SK-N-SH (cell line): ENCODE data around the gene IQCK. TPM values are rescaled to one million over a fixed set of nuclear protein-coding genes. Genes with fewer than 3 reads are reported as not detected.

Source experiments
- CTCF ChIA-PET: fragments of 300-600, 350-600 bp; formaldehyde crosslinking; extraction: SDS; loops from one replicate; lab custom pipeline; 2021; lab: Yijun Ruan, JAX
- POLR2A ChIA-PET: fragments of 350-600 bp; sonication (Branson Sonifier 250); formaldehyde crosslinking; extraction: SDS; loops from one replicate; lab custom pipeline; 2020; ENCODE audit warnings: antibody characterized with exemption, inconsistent platforms; lab: Yijun Ruan, JAX
- DNase-seq: peaks from one replicate; pipeline ENCODE4 v3.0.0; 2012
- H2AFZ ChIP-seq: fragments of 200-600 bp; sonication (generic); 2 replicates; pipeline ENCODE4 v1.8.1; 2016; ENCODE audit warnings: antibody characterized with exemption, mild to moderate bottlenecking, low read depth
- H3F3A ChIP-seq: fragments of 200-600 bp; sonication (generic); replicated peaks from 2 replicates; pipeline ENCODE3; 2016; ENCODE audit warnings: antibody characterized with exemption, mild to moderate bottlenecking; ENCODE audit not compliant: insufficient read depth
- H3K27ac ChIP-seq, 2 experiments: fragments of 200-500 bp in 1 of 2; fragments of 200-600 bp in 1 of 2; sonication (Bioruptor generic) in 1 of 2; sonication (generic), shearing (Covaris generic) in 1 of 2; 2 replicates each; pipeline versions ENCODE4 v1.5.1 to v1.6.1; 2014 to 2016; ENCODE audit warnings: low read depth in 2 of 2, inconsistent platforms in 1 of 2, low read length in 1 of 2, mild to moderate bottlenecking in 1 of 2, mixed read lengths in 1 of 2
- H3K27me3 ChIP-seq: fragments of 200-600 bp; sonication (generic), shearing (Covaris generic); 2 replicates; pipeline ENCODE4 v1.6.1; 2016; ENCODE audit warnings: mixed run types; ENCODE audit not compliant: insufficient read depth
- H3K36me3 ChIP-seq, 2 experiments: fragments of 200-500 bp in 1 of 2; fragments of 200-600 bp in 1 of 2; sonication (Bioruptor generic) in 1 of 2; sonication (generic) in 1 of 2; replicated peaks in 1 of 2; 2 replicates each; pipeline versions ENCODE3 to v1.5.1; 2014 to 2016; ENCODE audit warnings: low read length in 1 of 2, mild to moderate bottlenecking in 1 of 2; ENCODE audit not compliant: insufficient read depth in 2 of 2, control insufficient read depth in 1 of 2
- H3K4me1 ChIP-seq, 2 experiments: fragments of 200-500 bp in 1 of 2; fragments of 200-600 bp in 1 of 2; sonication (Bioruptor generic) in 1 of 2; sonication (generic), shearing (Covaris generic) in 1 of 2; 2 replicates each; pipeline versions ENCODE4 v1.5.1 to v1.6.1; 2014 to 2016; ENCODE audit warnings: low read depth in 1 of 2, low read length in 1 of 2, mixed run types in 1 of 2; ENCODE audit not compliant: insufficient read depth in 2 of 2, control insufficient read depth in 1 of 2
- H3K4me2 ChIP-seq: fragments of 200-600 bp; sonication (generic), shearing (Covaris generic); 2 replicates; pipeline ENCODE4 v1.6.1; 2017; ENCODE audit warnings: mixed run types
- H3K4me3 ChIP-seq, 2 experiments: fragments of 200-500 bp in 1 of 2; fragments of 200-600 bp in 1 of 2; sonication (Bioruptor generic) in 1 of 2; sonication (generic), shearing (Covaris generic) in 1 of 2; 2 replicates each; pipeline versions ENCODE4 v1.5.1 to v1.8.1; 2014 to 2016; ENCODE audit warnings: low read depth in 2 of 2, inconsistent platforms in 1 of 2, low read length in 1 of 2, mild to moderate bottlenecking in 1 of 2, mixed read lengths in 1 of 2, moderate library complexity in 1 of 2
- H3K79me2 ChIP-seq: fragments of 200-600 bp; sonication (generic); 2 replicates; pipeline ENCODE4 v1.8.1; 2017; ENCODE audit warnings: mild to moderate bottlenecking; ENCODE audit not compliant: insufficient read depth
- H3K9ac ChIP-seq: fragments of 200-600 bp; sonication (generic); 2 replicates; pipeline ENCODE4 v1.6.1; 2017; ENCODE audit warnings: mixed run types
- H3K9me2 ChIP-seq: fragments of 200-600 bp; sonication (generic); 2 replicates; pipeline ENCODE4 v1.6.1; 2017; ENCODE audit warnings: mixed run types
- H3K9me3 ChIP-seq: fragments of 200-600 bp; sonication (generic); 2 replicates; pipeline ENCODE4 v1.6.1; 2017; ENCODE audit warnings: mixed run types, mild to moderate bottlenecking, moderate library complexity
- H4K20me1 ChIP-seq: fragments of 200-600 bp; sonication (generic); 2 replicates; pipeline ENCODE4 v1.6.1; 2017; ENCODE audit warnings: mild to moderate bottlenecking, mixed run types; ENCODE audit not compliant: insufficient read depth
- CHD2 ChIP-seq: fragments of 150-350 bp; IDR thresholded peaks from 2 replicates; pipeline ENCODE4 v1.6.1; 2018; ENCODE audit warnings: low read length; ENCODE audit not compliant: partially characterized antibody
- EP300 ChIP-seq, 2 experiments: IDR thresholded peaks; 2 replicates each; pipeline versions ENCODE4 v1.4.0 to v1.6.1; 2012; ENCODE audit warnings: borderline replicate concordance in 1 of 2, low read depth in 1 of 2, low read length in 1 of 2
- EZH2phosphoT487 ChIP-seq: fragments of 200-600 bp; sonication (generic); IDR thresholded peaks from 2 replicates; pipeline ENCODE4 v1.6.1; 2017; ENCODE audit warnings: low read depth, mixed run types, mild to moderate bottlenecking, antibody characterized with exemption, moderate library complexity, borderline replicate concordance
- FOXJ3 ChIP-seq: sonication (generic); formaldehyde crosslinking; IDR thresholded peaks from 2 replicates; pipeline ENCODE4 v1.5.1; 2020; ENCODE audit warnings: mild to moderate bottlenecking, missing genetic modification reagents
- GABPA ChIP-seq: IDR thresholded peaks from 2 replicates; pipeline ENCODE4 v1.4.0; 2012; ENCODE audit warnings: low read depth, mild to moderate bottlenecking
- GATA2 ChIP-seq: sonication (generic); formaldehyde crosslinking; IDR thresholded peaks from 2 replicates; pipeline ENCODE4 v1.5.0; 2020; ENCODE audit warnings: mild to moderate bottlenecking, missing genetic modification reagents
- MEF2A ChIP-seq: IDR thresholded peaks from 2 replicates; pipeline ENCODE4 v1.4.0; 2012; ENCODE audit warnings: low read depth, borderline replicate concordance
- NFIC ChIP-seq: IDR thresholded peaks from 2 replicates; pipeline ENCODE4 v1.4.0; 2012; ENCODE audit warnings: borderline replicate concordance
- RAD21 ChIP-seq: IDR thresholded peaks from 2 replicates; pipeline ENCODE4 v1.6.1; 2012; ENCODE audit warnings: mild to moderate bottlenecking, low read length
- RCOR1 ChIP-seq: fragments of 150-350 bp; IDR thresholded peaks from 2 replicates; pipeline ENCODE4 v1.6.1; 2017; ENCODE audit warnings: antibody characterized with exemption, low read length
- TAF1 ChIP-seq: IDR thresholded peaks from 2 replicates; pipeline ENCODE4 v1.6.1; 2012; ENCODE audit warnings: low read depth, mild to moderate bottlenecking, low read length, moderate library complexity, borderline replicate concordance
- TCF12 ChIP-seq: IDR thresholded peaks from 2 replicates; pipeline ENCODE4 v1.4.0; 2012
- YY1 ChIP-seq: IDR thresholded peaks from 2 replicates; pipeline ENCODE4 v1.4.0; 2012; ENCODE audit warnings: low read depth, mild to moderate bottlenecking
- WGBS: methylation state at CpG from one replicate; pipeline ENCODE4 v1.1.6; 2017; ENCODE audit warnings: low lambda C conversion rate; 5-methylcytosine and 5-hydroxymethylcytosine counted together
- polyA plus RNA-seq, 3 experiments: library from polyadenylated mRNA; depleted of rRNA; stranded (reverse); fragments of >200 nt; gene quantifications; 2 replicates each; pipeline ENCODE4 v1.2.3, GENCODE V29; 2012
- TF ChIP-seq, protein P1 (sequence below): IDR thresholded peaks from 2 replicates; pipeline ENCODE4 v1.6.1; 2012; ENCODE audit warnings: mild to moderate bottlenecking, low read depth, low read length, moderate library complexity
- TF ChIP-seq, protein P2 (sequence below): IDR thresholded peaks from 2 replicates; pipeline ENCODE4; 2012
- TF ChIP-seq, protein P3 (sequence below): fragments of 150-350 bp; IDR thresholded peaks from 2 replicates; pipeline ENCODE4 v1.6.1; 2016; ENCODE audit warnings: mild to moderate bottlenecking, low read depth, low read length
- TF ChIP-seq, protein P4 (sequence below): IDR thresholded peaks from 2 replicates; pipeline ENCODE4 v1.4.0; 2012; ENCODE audit warnings: low read depth

The IQCK gene
- polyA plus RNA-seq, 1 of the 3 experiments (the other 2 are of a cell fraction) = 7.3 TPM

DNA sequence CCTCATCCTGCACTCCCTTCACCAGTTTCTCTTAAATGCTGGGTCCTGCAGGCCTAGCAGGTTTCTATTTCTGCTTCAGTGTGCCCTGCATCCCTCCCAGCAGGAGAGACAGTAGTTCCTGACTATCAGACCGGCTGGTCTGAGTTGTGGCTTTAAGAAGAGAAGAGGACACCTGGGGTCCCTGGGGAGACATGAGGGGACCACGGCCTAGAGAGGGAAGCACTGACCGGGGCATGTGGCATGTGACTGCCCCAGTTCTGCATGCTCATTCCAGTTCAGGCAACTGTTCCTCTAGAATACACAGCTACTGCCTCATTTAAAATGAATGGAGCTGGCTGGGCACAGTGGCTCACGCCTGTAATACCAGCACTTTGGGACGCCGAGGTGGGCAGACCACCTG, 105.3 kb downstream of the IQCK start:
- H3K79me2 ChIP-seq = no peaks in the 10 kb centered on the region
- WGBS = 100% methylated on average over 3 of the region's 6 CpGs
- H3K9me2 ChIP-seq = no peaks in the 10 kb centered on the region
- ChIA-PET POLR2A (no interaction called here), CTCF (no interaction called here)
- H2AFZ ChIP-seq = no peak overlapping the region
- no peaks in the 10 kb centered on the region for H3F3A ChIP-seq
- TF ChIP-seq, protein P1, sequence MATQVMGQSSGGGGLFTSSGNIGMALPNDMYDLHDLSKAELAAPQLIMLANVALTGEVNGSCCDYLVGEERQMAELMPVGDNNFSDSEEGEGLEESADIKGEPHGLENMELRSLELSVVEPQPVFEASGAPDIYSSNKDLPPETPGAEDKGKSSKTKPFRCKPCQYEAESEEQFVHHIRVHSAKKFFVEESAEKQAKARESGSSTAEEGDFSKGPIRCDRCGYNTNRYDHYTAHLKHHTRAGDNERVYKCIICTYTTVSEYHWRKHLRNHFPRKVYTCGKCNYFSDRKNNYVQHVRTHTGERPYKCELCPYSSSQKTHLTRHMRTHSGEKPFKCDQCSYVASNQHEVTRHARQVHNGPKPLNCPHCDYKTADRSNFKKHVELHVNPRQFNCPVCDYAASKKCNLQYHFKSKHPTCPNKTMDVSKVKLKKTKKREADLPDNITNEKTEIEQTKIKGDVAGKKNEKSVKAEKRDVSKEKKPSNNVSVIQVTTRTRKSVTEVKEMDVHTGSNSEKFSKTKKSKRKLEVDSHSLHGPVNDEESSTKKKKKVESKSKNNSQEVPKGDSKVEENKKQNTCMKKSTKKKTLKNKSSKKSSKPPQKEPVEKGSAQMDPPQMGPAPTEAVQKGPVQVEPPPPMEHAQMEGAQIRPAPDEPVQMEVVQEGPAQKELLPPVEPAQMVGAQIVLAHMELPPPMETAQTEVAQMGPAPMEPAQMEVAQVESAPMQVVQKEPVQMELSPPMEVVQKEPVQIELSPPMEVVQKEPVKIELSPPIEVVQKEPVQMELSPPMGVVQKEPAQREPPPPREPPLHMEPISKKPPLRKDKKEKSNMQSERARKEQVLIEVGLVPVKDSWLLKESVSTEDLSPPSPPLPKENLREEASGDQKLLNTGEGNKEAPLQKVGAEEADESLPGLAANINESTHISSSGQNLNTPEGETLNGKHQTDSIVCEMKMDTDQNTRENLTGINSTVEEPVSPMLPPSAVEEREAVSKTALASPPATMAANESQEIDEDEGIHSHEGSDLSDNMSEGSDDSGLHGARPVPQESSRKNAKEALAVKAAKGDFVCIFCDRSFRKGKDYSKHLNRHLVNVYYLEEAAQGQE = no peak
- DNase-seq = no peak
- H3K27me3 ChIP-seq = no peaks in the 10 kb centered on the region
- no peak overlapping the region for H3K27ac ChIP-seq
- no peaks in the 10 kb centered on the region for H3K36me3 ChIP-seq
- H3K4me2 ChIP-seq = no peak overlapping the region
- H3K9ac ChIP-seq = no peak overlapping the region
- H3K9me3 ChIP-seq = no peaks in the 10 kb centered on the region
- no peaks in the 10 kb centered on the region for H3K4me1 ChIP-seq
- H3K4me3 ChIP-seq = no peak overlapping the region
- H4K20me1 ChIP-seq = no peaks in the 10 kb centered on the region

DNA sequence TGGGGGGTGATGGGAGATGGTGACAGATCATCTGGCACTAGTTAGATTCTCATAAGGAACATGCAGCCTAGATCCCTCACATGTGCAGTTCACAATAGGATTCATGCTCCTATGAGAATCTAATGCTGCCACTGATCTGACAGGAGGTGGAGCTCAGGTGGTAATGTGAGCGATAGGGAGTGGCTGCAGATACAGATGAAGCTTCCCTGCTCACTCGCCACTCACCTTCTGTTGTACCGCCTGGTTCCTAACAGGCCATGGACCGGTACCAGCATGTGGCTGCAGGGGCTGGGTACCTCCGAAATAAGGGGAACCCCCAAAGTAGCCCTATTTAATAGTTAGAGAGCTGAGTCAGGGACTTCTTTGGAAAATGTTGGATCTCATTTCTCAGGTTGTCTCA, 106.1 kb downstream of the IQCK start:
- CTCF ChIA-PET = no interaction called here
- Histone ChIP-seq H3K79me2 (no peaks in the 10 kb centered on the region), H3F3A (no peaks in the 10 kb centered on the region), H4K20me1 (no peaks in the 10 kb centered on the region), H3K9ac (no peak overlapping the region), H3K9me3 (no peaks in the 10 kb centered on the region), H3K27ac (no peak overlapping the region), H3K9me2 (no peaks in the 10 kb centered on the region), H3K4me3 (no peak overlapping the region), H3K4me1 (no peaks in the 10 kb centered on the region), H2AFZ (no peak overlapping the region), H3K27me3 (no peaks in the 10 kb centered on the region), H3K4me2 (no peak overlapping the region), H3K36me3 (no peaks in the 10 kb centered on the region)
- TF ChIP-seq TAF1 = no peak
- no peak for TF ChIP-seq GATA2 (CRISPR knock-in tag)
- no peak for TF ChIP-seq FOXJ3 (CRISPR knock-in tag)
- no peak for TF ChIP-seq YY1
- no peak for TF ChIP-seq NFIC
- TF ChIP-seq EZH2phosphoT487 = no peak
- no peak for TF ChIP-seq MEF2A
- no peak for TF ChIP-seq RAD21
- no peak for TF ChIP-seq CHD2
- TF ChIP-seq, protein P2, sequence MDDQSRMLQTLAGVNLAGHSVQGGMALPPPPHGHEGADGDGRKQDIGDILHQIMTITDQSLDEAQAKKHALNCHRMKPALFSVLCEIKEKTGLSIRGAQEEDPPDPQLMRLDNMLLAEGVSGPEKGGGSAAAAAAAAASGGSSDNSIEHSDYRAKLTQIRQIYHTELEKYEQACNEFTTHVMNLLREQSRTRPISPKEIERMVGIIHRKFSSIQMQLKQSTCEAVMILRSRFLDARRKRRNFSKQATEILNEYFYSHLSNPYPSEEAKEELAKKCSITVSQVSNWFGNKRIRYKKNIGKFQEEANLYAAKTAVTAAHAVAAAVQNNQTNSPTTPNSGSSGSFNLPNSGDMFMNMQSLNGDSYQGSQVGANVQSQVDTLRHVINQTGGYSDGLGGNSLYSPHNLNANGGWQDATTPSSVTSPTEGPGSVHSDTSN = no peak
- TF ChIP-seq TCF12 = no peak
- no peak for TF ChIP-seq RCOR1
- TF ChIP-seq, protein P3, sequence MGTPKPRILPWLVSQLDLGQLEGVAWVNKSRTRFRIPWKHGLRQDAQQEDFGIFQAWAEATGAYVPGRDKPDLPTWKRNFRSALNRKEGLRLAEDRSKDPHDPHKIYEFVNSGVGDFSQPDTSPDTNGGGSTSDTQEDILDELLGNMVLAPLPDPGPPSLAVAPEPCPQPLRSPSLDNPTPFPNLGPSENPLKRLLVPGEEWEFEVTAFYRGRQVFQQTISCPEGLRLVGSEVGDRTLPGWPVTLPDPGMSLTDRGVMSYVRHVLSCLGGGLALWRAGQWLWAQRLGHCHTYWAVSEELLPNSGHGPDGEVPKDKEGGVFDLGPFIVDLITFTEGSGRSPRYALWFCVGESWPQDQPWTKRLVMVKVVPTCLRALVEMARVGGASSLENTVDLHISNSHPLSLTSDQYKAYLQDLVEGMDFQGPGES = no peak
- no peak for TF ChIP-seq EP300 (IDR thresholded peaks at IDR 0.05; ENCODE audit: borderline replicate concordance in 1 of 2, low read depth in 1 of 2, low read length in 1 of 2)
- TF ChIP-seq GABPA = no peak
- TF ChIP-seq, protein P4, sequence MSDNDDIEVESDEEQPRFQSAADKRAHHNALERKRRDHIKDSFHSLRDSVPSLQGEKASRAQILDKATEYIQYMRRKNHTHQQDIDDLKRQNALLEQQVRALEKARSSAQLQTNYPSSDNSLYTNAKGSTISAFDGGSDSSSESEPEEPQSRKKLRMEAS = no peak
- WGBS = 98% methylated on average over 4 of the region's 5 CpGs
- POLR2A ChIA-PET = no interaction called here
- DNase-seq = no peak
